MM.1S (cell line): Measurements from ENCODE around the gene SYT13.

Experiments
- DNase-seq: peaks from one replicate; pipeline ENCODE4 v3.0.0-alpha.2; 2015
- H2AFZ ChIP-seq: fragments of 300-600 bp; sonication (generic); 2 replicates; pipeline ENCODE4 v1.6.0; 2016; ENCODE audit warnings: antibody characterized with exemption, low read length
- H3F3A ChIP-seq: fragments of 300-600 bp; sonication (generic); 2 replicates; pipeline ENCODE4 v1.6.1; 2016; ENCODE audit warnings: mild to moderate bottlenecking, antibody characterized with exemption, low read length, moderate library complexity, mixed read lengths; ENCODE audit not compliant: insufficient read depth
- H3K27ac ChIP-seq: fragments of 300-600 bp; sonication (generic); 2 replicates; pipeline ENCODE4 v1.5.1; 2016; ENCODE audit warnings: mild to moderate bottlenecking, low read length
- H3K27me3 ChIP-seq: fragments of 300-600 bp; sonication (generic); replicated peaks from 2 replicates; pipeline ENCODE4 v1.6.0; 2016; ENCODE audit warnings: low read length; ENCODE audit not compliant: insufficient read depth
- H3K36me3 ChIP-seq: fragments of 300-600 bp; sonication (generic); replicated peaks from 2 replicates; pipeline ENCODE4 v1.6.1; 2016; ENCODE audit warnings: mild to moderate bottlenecking, low read length, mixed read lengths; ENCODE audit not compliant: insufficient read depth
- H3K4me1 ChIP-seq: fragments of 300-600 bp; sonication (generic); 2 replicates; pipeline ENCODE4 v1.6.1; 2016; ENCODE audit warnings: low read length, mixed read lengths
- H3K4me2 ChIP-seq: fragments of 300-600 bp; sonication (generic); 2 replicates; pipeline ENCODE4 v1.6.0; 2016; ENCODE audit warnings: low read depth, low read length
- H3K4me3 ChIP-seq: fragments of 300-600 bp; sonication (generic); 2 replicates; pipeline ENCODE4 v1.5.1; 2016; ENCODE audit warnings: low read length, mixed read lengths
- H3K79me2 ChIP-seq: fragments of 300-600 bp; sonication (generic); 2 replicates; pipeline ENCODE4 v1.6.1; 2016; ENCODE audit warnings: mixed run types, low read length, mixed read lengths
- H3K9ac ChIP-seq: fragments of 300-600 bp; sonication (generic); 2 replicates; pipeline ENCODE4 v1.6.1; 2016; ENCODE audit warnings: low read length, mixed read lengths
- H3K9me2 ChIP-seq: fragments of 300-600 bp; sonication (generic); replicated peaks from 2 replicates; pipeline ENCODE4 v1.6.1; 2016; ENCODE audit warnings: mild to moderate bottlenecking, low read length, mixed read lengths; ENCODE audit not compliant: insufficient read depth
- H3K9me3 ChIP-seq: fragments of 300-600 bp; sonication (generic); replicated peaks from 2 replicates; pipeline ENCODE4 v1.6.1; 2016; ENCODE audit warnings: mild to moderate bottlenecking, low read length, mixed read lengths; ENCODE audit not compliant: insufficient read depth
- H4K20me1 ChIP-seq: fragments of 300-600 bp; sonication (generic); 2 replicates; pipeline ENCODE4 v1.6.1; 2016; ENCODE audit warnings: mild to moderate bottlenecking, low read length, moderate library complexity, mixed read lengths; ENCODE audit not compliant: insufficient read depth
- CTCF ChIP-seq: fragments of 300-600 bp; sonication (generic); IDR thresholded peaks from 2 replicates; pipeline ENCODE4 v1.5.1; 2016; ENCODE audit warnings: antibody characterized with exemption, low read length, mixed read lengths
- EZH2 ChIP-seq: fragments of 300-600 bp; sonication (generic); optimal IDR thresholded peaks from 2 replicates; pipeline ENCODE3; 2017; ENCODE audit warnings: low read depth, mild to moderate bottlenecking, antibody characterized with exemption, low read length, mixed read lengths
- EZH2phosphoT487 ChIP-seq: fragments of 300-600 bp; sonication (generic); IDR thresholded peaks from 2 replicates; pipeline ENCODE4 v1.6.1; 2018; ENCODE audit warnings: antibody characterized with exemption, low read length

Gene SYT13

DNA sequence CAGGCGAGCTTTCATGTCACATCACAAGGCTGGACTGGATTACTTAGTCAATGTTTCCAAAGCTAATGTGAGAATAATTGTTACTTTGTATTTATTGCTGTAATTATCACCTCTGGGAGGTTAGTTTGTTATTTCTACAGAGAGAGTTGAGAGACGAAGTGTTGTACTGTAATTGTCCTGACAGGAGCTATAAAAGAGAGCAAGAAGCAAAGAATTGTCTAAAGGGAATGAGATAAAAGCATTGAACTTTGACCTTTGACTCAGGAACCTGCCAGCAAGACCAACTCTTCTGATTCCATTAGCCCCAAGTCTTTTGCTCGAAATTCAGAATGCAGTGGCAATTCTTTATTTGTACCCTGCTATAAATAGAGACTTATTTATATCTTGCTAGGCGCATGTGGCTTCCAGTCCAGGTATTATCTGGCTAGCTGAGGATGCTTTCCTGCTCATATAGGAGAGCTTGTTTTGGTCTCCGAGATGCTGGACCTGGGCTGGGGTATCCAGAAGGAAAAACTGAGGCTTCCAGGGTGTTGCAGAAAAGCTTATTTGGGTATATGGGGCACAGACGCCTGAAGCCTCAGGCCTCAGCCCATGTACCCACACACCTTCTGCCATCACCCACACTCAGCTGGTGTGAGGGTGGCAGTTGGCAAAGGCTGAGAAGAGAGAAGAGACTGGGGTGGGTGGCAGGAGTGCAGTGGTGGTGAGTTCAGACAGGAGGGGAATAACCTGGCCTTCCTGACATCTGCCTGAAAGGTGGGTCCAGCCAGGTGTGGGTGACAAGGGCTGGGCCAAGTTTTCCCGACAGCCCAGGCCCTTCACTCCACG lies 40.7 kb downstream of the SYT13 start:
- H3F3A ChIP-seq: no peaks in the 10 kb centered on the region
- H3K4me1 ChIP-seq: no peaks in the 10 kb centered on the region
- H3K9ac ChIP-seq: no peak overlapping the region
- no peak for DNase-seq
- no peaks in the 10 kb centered on the region for H3K27me3 ChIP-seq
- TF ChIP-seq EZH2: no peak
- no peak for TF ChIP-seq EZH2phosphoT487
- TF ChIP-seq CTCF: no peak
- H2AFZ ChIP-seq: no peak overlapping the region
- no peaks in the 10 kb centered on the region for H4K20me1 ChIP-seq
- H3K4me3 ChIP-seq: no peak overlapping the region
- H3K36me3 ChIP-seq: no peaks in the 10 kb centered on the region
- H3K9me3 ChIP-seq: no peaks in the 10 kb centered on the region
- no peaks in the 10 kb centered on the region for H3K79me2 ChIP-seq
- no peak overlapping the region for H3K4me2 ChIP-seq
- no peak overlapping the region for H3K27ac ChIP-seq
- no peaks in the 10 kb centered on the region for H3K9me2 ChIP-seq

DNA sequence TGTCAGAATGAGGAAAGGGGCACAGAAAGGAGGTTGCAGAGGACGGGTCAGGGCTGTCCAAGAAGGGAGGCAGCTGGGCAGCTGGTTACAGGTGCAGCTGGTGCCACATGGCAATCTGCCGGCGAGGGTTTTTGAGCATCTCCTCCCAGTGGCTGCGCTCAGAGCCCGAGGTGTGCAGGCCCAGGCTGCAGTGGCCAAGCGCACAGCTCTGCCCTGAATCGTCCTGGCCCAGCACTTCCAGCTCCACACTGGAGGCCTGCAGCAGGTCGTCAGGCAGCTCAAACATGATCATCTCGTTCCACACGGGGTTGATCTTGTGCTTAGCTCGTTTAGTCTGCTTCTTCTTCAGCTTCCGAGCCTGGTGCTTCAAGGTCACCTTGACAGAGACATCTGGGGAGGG lies 42.2 kb downstream of the SYT13 start:
- H3K4me1 ChIP-seq: no peaks in the 10 kb centered on the region
- no peaks in the 10 kb centered on the region for H3K27me3 ChIP-seq
- H3K9me3 ChIP-seq: no peaks in the 10 kb centered on the region
- H3K9me2 ChIP-seq: no peaks in the 10 kb centered on the region
- no peak overlapping the region for H3K4me3 ChIP-seq
- TF ChIP-seq CTCF (no peak), EZH2 (no peak), EZH2phosphoT487 (no peak)
- no peak overlapping the region for H3K27ac ChIP-seq
- H2AFZ ChIP-seq: no peak overlapping the region
- no peaks in the 10 kb centered on the region for H4K20me1 ChIP-seq
- H3F3A ChIP-seq: no peaks in the 10 kb centered on the region
- no peak overlapping the region for H3K4me2 ChIP-seq
- no peaks in the 10 kb centered on the region for H3K79me2 ChIP-seq
- no peak for DNase-seq
- H3K9ac ChIP-seq: no peak overlapping the region
- H3K36me3 ChIP-seq: no peaks in the 10 kb centered on the region

- TF ChIP-seq EZH2: no peak
- TF ChIP-seq CTCF: no peak
- no peak for TF ChIP-seq EZH2phosphoT487
- no peaks in the 10 kb centered on the region for H3K9me3 ChIP-seq
- H3K79me2 ChIP-seq: no peaks in the 10 kb centered on the region
- H3F3A ChIP-seq: no peaks in the 10 kb centered on the region
- no peak overlapping the region for H3K4me2 ChIP-seq
- H2AFZ ChIP-seq: no peak overlapping the region
- H3K36me3 ChIP-seq: no peaks in the 10 kb centered on the region
- no peak overlapping the region for H3K27ac ChIP-seq
- DNase-seq: no peak
- no peaks in the 10 kb centered on the region for H3K9me2 ChIP-seq
- H3K4me1 ChIP-seq: no peaks in the 10 kb centered on the region
- no peaks in the 10 kb centered on the region for H3K27me3 ChIP-seq
- no peaks in the 10 kb centered on the region for H4K20me1 ChIP-seq
- H3K4me3 ChIP-seq: no peak overlapping the region
- no peak overlapping the region for H3K9ac ChIP-seq
These were observed 46.4 kb downstream of the SYT13 start for GRCh38 chr11:45239733-45240132.
